ENCODE measurements around the gene CASP7. TPM values are rescaled to one million over a fixed set of nuclear protein-coding genes. Genes with fewer than 3 reads are reported as not detected.

Gene CASP7
- total RNA-seq, 4 donors from 2014 or later: 20.0 to 37.8 (median 29.6) TPM

GRCh38 chr10:113661332-113661731 is 18.4 kb upstream of the CASP7 start:
- no peaks in the 10 kb centered on the region for H3K36me3 ChIP-seq
- no peak overlapping the region for H3K4me3 ChIP-seq
- no peaks in the 10 kb centered on the region for H3K27me3 ChIP-seq
- H3K9me3 ChIP-seq: no peaks in the 10 kb centered on the region
- H3K4me1 ChIP-seq: peaks cover 4% of the 10 kb centered on the region
- no peak for DNase-seq (ENCODE audit: low spot score in 2 of 2)
- H3K27ac ChIP-seq: no peak overlapping the region
- WGBS: 84% methylated on average over 2 of the region's 2 CpGs
- TF ChIP-seq POLR2AphosphoS5 (IDR thresholded peaks at IDR 0.05) (no peak), EP300 (IDR thresholded peaks at IDR 0.05) (no peak), POLR2A (IDR thresholded peaks at IDR 0.05) (no peak), CTCF (IDR thresholded peaks at IDR 0.05) (no peak)

- no peak overlapping the region for H3K27ac ChIP-seq
- DNase-seq (ENCODE audit: low spot score in 2 of 2): no peak
- TF ChIP-seq POLR2AphosphoS5 (IDR thresholded peaks at IDR 0.05) (no peak), CTCF (IDR thresholded peaks at IDR 0.05) (no peak), EP300 (IDR thresholded peaks at IDR 0.05) (no peak), POLR2A (IDR thresholded peaks at IDR 0.05) (no peak)
- no peaks in the 10 kb centered on the region for H3K9me3 ChIP-seq
- H3K4me1 ChIP-seq: peaks cover 4% of the 10 kb centered on the region
- WGBS: 72% methylated on average over 5 of the region's 5 CpGs
- no peaks in the 10 kb centered on the region for H3K36me3 ChIP-seq
- no peak overlapping the region for H3K4me3 ChIP-seq
- H3K27me3 ChIP-seq: no peaks in the 10 kb centered on the region
These were observed 16.6 kb upstream of the CASP7 start for GRCh38 chr10:113663142-113663541.

- 95% methylated on average over 5 of the region's 5 CpGs for WGBS
- DNase-seq (ENCODE audit: low spot score in 2 of 2): no peak
- peaks cover 4% of the 10 kb centered on the region for H3K4me1 ChIP-seq
These were observed 15.8 kb upstream of the CASP7 start, which contains the start of gene NRAP for GRCh38 chr10:113663908-113664307. Gene NRAP, minus strand, starts transcription at chr10:113664041. Its CDS starts 159 bp downstream, at chr10:113663882.

GRCh38 chr10:113665352-113665751 is 14.4 kb upstream of the CASP7 start:
- Histone ChIP-seq H3K27ac (no peak overlapping the region), H3K4me3 (no peak overlapping the region), H3K9me3 (no peaks in the 10 kb centered on the region), H3K27me3 (no peaks in the 10 kb centered on the region), H3K4me1 (peaks cover 4% of the 10 kb centered on the region), H3K36me3 (no peaks in the 10 kb centered on the region)
- TF ChIP-seq POLR2A (IDR thresholded peaks at IDR 0.05): no peak
- 71% methylated on average over 4 of the region's 4 CpGs for WGBS
- DNase-seq (ENCODE audit: low spot score in 2 of 2): no peak

More at GRCh38 chr10:113663908-113664307, 15.8 kb upstream of the CASP7 start, which contains the start of gene NRAP:
- H3K27me3 ChIP-seq: no peaks in the 10 kb centered on the region
- H3K4me3 ChIP-seq: no peak within 1 kb of the TSS
- H3K27ac ChIP-seq: no peak within 1 kb of the TSS
- H3K36me3 ChIP-seq: no peaks in the 10 kb centered on the region
- TF ChIP-seq EP300 (IDR thresholded peaks at IDR 0.05) (no peak), POLR2A (IDR thresholded peaks at IDR 0.05) (no peak), POLR2AphosphoS5 (IDR thresholded peaks at IDR 0.05) (no peak), CTCF (IDR thresholded peaks at IDR 0.05) (no peak)
- H3K9me3 ChIP-seq: no peaks in the 10 kb centered on the region

DNA sequence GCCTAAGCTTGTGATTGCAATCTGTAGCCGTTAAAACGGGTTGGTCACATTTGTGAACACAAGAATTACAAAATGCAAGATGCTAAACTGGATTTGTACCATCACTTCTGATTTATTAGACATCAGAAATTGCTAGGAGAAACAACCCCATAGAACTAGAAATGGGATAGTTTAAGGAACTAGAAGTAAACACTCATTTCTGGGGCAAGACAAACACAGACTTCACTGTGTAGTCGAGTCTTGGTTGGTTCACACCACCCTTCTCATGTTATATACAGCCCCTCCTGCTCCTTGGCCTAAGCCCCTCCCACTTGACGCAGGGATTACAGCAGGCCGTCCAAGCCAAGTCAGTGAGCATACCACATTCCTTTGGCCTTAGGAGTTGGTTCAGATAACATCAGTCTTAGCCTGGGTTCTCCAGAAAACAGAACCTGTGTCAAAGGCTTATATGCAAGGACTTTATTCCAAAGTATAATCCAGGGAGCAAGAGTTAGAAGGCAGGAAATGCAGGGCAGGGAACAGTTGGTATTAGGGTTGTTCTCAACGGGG is 13.8 kb upstream of the CASP7 start:
- TF ChIP-seq EP300 (IDR thresholded peaks at IDR 0.05) (no peak), POLR2AphosphoS5 (IDR thresholded peaks at IDR 0.05) (no peak), POLR2A (IDR thresholded peaks at IDR 0.05) (no peak)
- 34% methylated on average over 6 of the region's 6 CpGs for WGBS
- H3K4me1 ChIP-seq: peaks cover 4% of the 10 kb centered on the region
- H3K36me3 ChIP-seq: no peaks in the 10 kb centered on the region
- H3K27ac ChIP-seq: no peak overlapping the region
- no peak for DNase-seq (ENCODE audit: low spot score in 2 of 2)
- H3K4me3 ChIP-seq: no peak overlapping the region
- peaks cover under 1% of the 10 kb centered on the region for H3K9me3 ChIP-seq
- no peaks in the 10 kb centered on the region for H3K27me3 ChIP-seq

DNA sequence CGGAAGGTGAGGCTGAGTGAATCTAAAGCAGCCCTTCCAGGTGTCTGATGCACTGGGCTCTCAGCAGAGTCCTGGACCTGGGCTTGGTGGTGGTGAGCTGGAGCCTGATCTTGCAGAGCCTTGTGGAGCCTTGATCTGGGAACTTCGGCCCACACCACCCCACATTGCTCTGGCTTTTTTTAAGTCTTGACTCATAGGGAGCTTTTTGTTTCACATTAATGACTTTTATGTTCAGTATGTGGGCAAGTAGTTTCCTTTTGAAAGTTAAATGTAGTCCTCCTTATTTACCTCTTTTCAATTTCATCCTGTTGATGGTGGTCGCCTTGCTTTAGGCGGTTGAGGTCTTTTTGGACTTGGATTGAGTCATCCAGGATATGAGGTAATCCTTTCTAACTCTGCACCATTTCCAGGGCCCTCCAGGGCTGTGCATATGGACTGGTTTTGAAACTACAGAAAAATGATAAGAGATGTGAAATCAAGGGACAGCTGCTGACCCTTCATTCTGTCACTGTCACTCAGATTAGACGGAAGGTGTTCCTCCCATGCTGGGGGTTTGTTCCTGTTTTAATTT is 12.9 kb upstream of the CASP7 start:
- Histone ChIP-seq H3K4me1 (peaks cover 4% of the 10 kb centered on the region), H3K9me3 (peaks cover 4% of the 10 kb centered on the region), H3K27me3 (no peaks in the 10 kb centered on the region), H3K27ac (no peak overlapping the region), H3K4me3 (no peak overlapping the region), H3K36me3 (no peaks in the 10 kb centered on the region)
- DNase-seq (ENCODE audit: low spot score in 2 of 2): no peak
- TF ChIP-seq EP300 (IDR thresholded peaks at IDR 0.05) (no peak), POLR2AphosphoS5 (IDR thresholded peaks at IDR 0.05) (no peak)
- WGBS: 77% methylated on average over 4 of the region's 5 CpGs
